HG03460 (cell line): ENCODE measurements around the gene TTC23.

ENCODE experiments used
- ATAC-seq: cut with Tn5 transposase; IDR thresholded peaks from one replicate; pipeline ENCODE4 v1.9.1; 2021; ENCODE audit not compliant: unreplicated experiment

Gene TTC23

DNA sequence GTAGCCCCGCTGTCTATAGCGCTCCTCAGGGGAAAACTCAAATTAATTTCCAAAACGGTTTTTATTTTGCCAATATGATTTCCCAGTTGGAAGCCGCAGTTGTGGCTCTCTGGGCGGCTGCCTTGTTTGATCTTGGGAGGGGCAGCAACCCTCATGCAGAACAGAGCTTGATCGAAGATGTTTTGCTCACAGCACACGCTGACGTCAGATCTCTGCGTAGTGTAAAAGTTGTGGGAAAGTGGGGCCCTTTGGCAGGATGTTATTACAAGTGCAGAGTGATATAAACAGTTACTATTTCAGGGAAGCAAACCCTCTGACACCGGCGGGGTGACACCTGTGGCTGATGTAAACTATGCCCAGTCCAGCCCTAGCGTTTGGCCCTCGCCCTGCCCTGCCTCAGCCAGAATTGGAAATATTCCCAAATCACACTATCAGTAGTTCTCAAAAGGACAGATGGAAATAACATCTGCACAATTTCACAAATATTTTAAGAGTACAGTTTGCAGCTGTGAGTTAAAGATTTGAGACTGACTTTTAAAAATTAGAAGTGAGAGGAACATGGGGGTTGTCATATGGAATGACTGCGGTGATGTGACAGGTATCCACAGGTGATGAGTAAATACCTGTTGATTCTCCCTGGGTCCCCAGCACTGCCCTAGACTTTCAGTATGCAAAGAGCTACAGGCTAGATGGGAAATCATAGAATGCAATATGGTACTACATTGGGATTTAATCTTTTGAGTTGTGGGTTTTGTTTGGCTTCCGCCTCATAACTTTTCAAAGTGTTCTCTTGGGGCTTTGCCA is 142.8 kb downstream of the TTC23 start:
- no peak for ATAC-seq

DNA sequence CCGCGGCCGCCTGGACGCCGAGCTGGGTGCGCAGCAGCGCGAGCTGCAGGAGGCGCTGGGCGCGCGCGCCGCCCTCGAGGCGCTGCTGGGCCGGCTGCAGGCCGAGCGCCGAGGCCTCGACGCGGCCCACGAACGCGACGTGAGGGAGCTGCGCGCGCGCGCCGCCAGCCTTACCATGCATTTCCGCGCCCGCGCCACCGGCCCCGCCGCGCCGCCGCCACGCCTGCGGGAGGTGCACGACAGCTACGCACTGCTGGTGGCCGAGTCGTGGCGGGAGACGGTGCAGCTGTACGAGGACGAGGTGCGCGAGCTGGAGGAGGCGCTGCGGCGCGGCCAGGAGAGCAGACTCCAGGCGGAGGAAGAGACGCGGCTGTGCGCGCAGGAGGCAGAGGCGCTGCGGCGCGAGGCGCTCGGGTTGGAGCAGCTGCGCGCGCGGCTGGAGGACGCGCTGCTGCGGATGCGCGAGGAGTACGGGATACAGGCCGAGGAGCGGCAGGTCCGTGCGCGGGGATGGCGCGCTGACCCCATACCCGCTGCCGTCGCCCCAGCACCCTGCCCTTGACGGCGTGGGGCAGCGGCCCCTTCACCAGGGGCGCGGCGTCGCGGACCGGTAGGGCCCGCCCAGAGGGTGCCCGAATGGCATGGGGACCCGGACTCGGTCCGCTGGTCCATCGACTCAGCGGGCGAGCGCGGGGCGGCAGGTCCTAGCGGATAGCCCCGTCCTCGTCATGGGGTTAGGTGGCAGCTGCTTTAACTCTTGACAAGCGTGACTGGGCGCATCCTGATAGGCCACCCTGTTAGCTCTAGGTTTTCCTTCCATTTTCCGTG is 143.7 kb downstream of the TTC23 start:
- ATAC-seq = peak; percentile 29

DNA sequence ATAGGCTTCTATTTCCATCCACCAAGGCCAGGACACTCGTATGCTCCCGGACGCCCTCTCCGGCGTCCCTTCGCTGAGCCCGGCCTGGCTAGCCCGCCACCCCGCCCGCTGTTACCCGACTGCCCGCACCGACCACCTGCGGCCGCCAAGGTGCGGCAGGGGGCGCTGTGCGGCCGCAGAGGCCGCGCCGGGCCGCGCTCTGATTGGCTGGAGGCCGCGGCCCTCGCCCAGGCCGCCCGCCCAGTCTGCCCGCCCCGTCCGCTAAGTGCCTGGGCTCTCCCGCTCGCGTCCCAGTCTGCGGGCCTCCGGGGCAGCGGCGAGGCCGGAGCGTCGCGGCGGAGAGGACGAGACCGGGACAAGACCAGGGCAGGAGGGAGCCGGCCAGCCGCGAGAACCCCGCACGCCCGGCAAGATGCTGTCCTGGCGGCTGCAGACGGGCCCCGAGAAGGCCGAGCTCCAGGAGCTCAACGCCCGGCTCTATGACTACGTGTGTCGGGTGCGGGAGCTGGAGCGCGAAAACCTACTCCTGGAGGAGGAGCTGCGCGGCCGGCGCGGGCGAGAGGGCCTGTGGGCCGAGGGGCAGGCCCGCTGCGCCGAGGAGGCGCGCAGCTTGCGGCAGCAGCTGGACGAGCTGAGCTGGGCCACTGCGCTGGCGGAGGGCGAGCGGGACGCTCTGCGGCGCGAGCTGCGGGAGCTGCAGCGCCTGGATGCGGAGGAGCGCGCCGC is 144.4 kb downstream of the TTC23 start, which contains the start of gene SYNM:
SYNM (plus strand) TSS at position 293 of the 726 bp plus-strand sequence; CDS start at position 413, 120 bp downstream.
- peak; percentile 72 for ATAC-seq

- no peak for ATAC-seq
Measured at GRCh38 chr15:99103279-99103678, 146.1 kb downstream of the TTC23 start.

GRCh38 chr15:99102332-99103235 is 146.8 kb downstream of the TTC23 start:
- no peak for ATAC-seq

GRCh38 chr15:99101501-99101900 is 147.9 kb downstream of the TTC23 start:
- ATAC-seq = no peak

- peak; percentile 35 for ATAC-seq
Measured at GRCh38 chr15:99100245-99101173, 148.9 kb downstream of the TTC23 start.

GRCh38 chr15:99099661-99100060 is 149.7 kb downstream of the TTC23 start:
- no peak for ATAC-seq

- no peak for ATAC-seq
Measured at GRCh38 chr15:99098991-99099390, 150.4 kb downstream of the TTC23 start.

GRCh38 chr15:99098426-99098825 is 151.0 kb downstream of the TTC23 start:
- no peak for ATAC-seq

DNA sequence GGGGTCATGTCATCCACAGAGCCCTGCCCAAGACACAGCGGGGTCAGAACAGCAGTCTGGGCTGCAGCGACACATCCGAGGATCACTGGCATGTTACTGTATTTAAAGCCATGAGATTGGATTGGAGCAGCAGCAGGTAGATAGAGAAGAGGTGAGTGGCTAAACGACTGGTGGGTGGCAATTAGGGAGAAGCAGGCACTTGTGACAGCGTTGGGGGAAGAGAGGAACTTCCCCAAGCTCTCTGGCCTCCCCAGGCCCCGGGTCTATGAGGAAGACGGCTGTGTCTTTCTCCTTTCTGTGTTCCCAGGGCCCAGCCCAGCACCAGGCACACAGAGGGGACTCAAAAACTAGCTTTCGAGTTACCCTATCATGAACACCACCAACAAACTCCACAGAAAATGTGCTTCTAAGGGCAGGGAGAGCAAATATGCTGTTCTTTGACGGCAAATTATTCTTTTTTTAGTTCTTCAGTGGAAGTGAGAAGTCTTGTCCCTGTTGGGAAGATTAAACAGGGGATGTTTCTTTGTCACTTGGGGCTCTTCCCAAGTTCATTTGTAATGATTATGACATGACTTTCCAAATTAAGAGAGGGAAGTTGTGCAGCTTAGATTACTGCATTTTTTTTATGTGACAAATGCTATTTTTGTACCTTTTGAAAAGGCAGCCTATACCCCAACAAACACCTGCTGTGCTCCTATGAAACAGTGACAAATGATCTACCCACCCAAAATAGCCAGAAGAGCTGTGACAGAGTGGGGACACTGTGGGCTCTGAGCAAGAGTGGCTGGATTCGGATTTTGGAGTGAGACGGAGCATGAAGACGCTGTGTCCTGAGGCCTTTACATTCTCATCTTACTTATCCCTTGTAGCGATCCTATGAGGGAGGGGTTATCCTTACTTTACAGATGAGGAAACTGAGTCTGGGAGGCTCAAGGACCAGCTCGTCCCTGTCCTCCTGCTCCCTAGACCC is 151.7 kb downstream of the TTC23 start:
- ATAC-seq = no peak

DNA sequence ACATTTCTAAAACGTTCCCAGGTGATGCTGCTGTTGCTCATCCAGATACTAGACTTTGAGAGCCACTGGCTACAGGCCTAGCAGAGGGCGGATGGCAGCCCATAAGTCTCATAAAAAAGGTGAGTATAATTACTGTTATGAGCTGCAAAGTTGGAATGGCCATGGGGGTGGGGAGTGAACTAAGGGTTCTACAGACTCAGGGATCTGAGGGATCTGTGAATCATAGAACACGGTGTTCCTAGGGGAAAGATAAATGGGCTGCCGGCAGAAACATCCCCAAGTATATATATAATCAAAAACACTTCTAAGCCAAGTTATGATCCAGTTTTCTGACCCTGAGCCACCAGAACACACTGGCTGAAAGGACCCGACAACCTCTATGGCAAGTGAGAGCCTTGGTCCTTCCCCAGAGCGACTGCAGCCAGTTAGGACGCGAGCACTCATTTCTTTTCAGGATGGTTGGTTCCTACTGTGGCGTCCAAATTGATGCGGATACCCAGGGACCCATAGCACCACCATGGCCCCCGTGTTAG is 152.4 kb downstream of the TTC23 start:
- ATAC-seq = no peak

DNA sequence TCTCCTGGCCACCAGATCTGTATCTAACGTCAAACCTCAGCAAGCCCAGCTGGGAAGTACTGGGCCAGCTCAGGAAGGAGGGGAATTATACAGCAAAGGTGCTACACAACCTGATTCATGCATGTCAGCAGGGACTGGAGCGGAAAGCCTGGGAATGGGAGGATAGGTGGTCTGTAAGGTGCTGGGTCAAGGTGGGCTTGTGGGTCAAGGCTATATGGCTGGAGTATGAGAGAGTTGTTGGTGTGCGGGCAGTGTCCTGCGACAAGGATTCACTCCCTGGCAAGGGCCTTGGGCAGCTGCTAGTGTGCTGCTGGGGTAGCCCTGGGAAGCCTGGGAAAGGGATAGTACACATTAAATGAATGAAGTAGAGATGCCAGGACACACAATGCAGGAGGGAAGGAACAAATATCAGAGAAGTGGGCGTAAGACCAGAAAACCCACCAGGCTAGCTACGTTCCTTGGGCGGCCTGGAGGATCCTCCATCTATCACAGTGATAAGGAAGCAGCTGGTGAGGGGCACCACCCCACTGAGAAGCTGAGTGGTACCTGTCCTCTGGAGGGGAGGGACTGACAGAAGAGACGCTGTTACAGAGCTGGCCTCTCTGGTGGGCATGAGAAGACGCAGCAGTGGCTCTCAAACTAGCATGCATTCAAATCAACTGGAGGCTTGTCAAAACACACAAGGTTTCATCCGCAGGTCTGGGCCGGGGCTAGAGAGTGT is 153.0 kb downstream of the TTC23 start:
- no peak for ATAC-seq

DNA sequence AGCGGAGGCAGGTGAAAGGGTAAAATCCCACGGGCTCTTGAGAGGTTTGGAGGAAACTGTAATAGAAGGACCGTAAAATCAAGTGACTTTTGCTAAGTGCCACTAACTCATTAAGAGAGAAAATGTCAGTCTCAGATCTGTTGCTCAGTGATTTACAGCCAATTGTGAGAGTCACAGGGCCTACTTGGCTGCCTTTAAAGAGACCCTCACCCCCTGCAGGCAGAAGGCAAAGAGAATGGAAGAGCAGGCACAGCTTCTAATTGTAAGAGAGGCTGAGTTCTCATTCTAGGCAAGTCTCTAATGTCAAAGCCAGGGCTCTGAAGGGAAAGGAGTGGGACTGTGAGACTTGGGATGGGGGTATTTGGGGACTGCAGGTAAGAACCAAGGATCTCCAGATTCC is 153.8 kb downstream of the TTC23 start:
- no peak for ATAC-seq

GRCh38 chr15:99092554-99093172 is 156.7 kb downstream of the TTC23 start:
- no peak for ATAC-seq

GRCh38 chr15:99090938-99091337 is 158.4 kb downstream of the TTC23 start:
- ATAC-seq = no peak
